Stimulated activated naive CD4-positive, alpha-beta T cell (primary cell): ENCODE results near the gene SFT2D1.
A peak's percentile ranks its signal among the peaks of the same experiment; 100 is the strongest.
"Not testable (repeated sequence)": the region's sequence is repeated elsewhere in the genome, so short reads cannot be mapped to it uniquely, and the experiment has no call there.

ENCODE experiments used
- DNase-seq, 6 experiments: peaks; one replicate each; lab custom pipeline; 2025; lab: John Stamatoyannopoulos, UW

Gene SFT2D1

GRCh38 chr6:166364456-166364855 is 22.1 kb upstream of the SFT2D1 start:
- DNase-seq, result no peak

GRCh38 chr6:166362427-166362826 is 20.1 kb upstream of the SFT2D1 start:
- not testable (repeated sequence) for DNase-seq

GRCh38 chr6:166361077-166361429 is 18.7 kb upstream of the SFT2D1 start:
- DNase-seq, result no peak

GRCh38 chr6:166360243-166361076 is 18.1 kb upstream of the SFT2D1 start:
- DNase-seq, result no peak

- DNase-seq, result no peak
Measured at GRCh38 chr6:166355552-166355951, 13.2 kb upstream of the SFT2D1 start.

GRCh38 chr6:166354965-166355364 is 12.6 kb upstream of the SFT2D1 start:
- no peak for DNase-seq

DNA sequence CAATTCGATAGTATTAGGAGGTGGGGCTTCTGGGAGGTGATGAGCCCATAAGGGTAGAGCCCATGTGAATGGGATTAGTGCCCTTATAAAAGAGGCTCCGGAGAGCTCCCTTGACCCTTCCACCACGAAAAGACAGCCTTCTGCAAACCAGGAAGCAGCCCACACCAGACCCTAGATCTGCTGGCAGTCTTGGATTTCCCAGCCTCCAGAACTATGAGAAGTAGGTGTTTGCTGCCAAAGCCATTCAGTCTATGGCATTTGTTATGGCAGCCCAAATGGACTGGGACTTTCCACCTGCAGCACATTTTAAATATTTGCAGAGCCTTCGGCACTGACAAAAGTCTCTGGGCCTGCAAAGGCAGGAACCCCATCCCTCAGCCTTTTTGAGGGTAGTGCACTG is 11.8 kb upstream of the SFT2D1 start:
- DNase-seq, result no peak

GRCh38 chr6:166353507-166353906 is 11.2 kb upstream of the SFT2D1 start:
- no peak for DNase-seq

DNA sequence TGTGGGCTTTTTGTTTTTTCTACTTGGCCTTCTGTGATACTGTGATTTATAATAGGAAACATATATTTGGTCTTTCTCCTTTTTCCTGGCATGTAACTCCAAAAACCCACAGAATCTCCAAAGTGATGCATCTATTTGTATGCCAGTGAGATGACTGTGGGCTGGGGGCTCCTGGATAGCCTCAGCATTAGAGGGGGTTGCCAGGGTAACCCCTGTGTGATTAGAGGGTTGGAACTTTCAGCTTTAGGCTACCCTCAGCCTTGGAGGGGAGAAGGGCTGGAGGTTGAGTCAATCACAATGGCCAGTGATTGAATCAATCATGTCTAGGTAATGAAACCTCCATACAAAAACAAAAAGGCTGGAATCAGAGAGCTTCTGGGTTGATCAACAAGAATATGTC is 10.6 kb upstream of the SFT2D1 start:
- no peak for DNase-seq

DNA sequence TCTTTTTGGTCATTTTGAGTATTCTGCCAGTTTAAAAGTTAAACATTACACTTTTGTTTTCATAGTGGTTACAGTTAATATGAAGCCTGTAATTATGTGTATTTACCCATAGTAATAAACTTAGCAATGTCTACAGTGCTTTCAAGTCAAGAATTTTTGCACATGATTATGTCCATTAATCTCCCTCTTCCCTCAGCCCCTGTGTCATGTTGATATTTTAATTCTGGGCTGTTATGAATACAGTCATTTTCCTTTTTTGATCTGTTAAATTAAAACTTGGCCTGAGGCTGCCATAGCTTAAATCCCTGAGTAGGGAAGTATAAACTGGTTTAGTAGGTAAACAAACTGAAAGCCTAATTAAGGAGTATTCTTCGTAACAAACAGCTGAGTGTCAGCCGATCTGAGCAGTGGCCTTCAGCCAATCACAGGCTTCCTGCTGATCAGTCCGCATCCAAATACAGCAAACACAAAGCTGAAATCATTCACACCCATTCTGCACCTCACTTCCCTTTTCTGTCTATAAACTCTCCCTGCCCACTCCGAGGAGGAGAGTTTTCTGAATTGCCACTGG is 9.5 kb upstream of the SFT2D1 start:
- no peak for DNase-seq

DNA sequence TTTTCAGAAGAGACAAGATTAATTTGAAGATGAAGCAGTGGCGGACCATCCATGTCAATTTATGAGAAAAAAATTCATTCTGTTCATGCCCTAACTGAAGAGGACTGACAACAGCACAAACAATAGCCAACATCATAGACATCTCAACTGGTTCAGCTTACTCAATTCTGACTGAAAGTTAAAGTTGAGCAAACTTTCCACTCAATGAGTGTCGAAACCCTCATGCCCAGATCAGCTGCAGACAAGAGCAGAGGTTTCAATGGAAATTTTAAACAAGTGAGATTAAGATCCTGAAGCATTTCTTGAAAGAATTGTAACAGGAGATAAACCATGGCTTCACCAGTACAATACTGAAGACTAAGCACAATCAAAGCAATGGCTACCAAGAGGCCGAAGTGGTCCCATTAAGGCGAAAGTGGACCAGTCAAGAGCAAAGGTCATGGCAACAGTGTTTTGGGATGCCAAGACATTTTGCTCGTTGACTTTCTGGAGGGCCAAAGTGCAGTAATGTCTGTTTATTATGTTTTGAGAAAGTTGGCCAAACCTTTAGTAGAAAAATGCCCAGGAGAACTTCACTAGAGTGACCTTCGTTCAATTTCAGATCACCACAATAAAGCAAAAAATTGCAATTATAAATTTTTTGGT is 6.1 kb upstream of the SFT2D1 start:
- DNase-seq, result no peak

- DNase-seq, result no peak
Measured at GRCh38 chr6:166346965-166347364, 4.6 kb upstream of the SFT2D1 start.

DNA sequence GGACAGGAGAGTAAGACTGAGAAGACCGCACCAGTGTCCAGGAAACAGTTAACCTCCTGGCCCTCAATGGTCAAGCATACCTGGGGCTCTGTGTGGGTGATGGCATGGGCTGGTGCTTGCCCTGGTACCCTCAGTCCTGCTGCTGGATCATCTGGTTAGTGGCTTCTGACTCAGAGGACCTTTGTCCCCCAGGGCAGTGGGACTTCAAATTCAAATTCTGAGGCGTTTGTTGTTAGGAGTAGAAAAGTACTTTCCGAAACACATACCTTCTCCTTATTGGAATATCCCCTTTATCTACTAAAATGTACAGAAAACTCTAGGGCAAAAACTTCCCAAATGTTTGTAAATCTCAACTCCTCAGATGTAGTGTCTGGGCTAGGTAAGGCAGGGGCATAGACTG is 4.1 kb upstream of the SFT2D1 start:
- DNase-seq, result no peak

DNA sequence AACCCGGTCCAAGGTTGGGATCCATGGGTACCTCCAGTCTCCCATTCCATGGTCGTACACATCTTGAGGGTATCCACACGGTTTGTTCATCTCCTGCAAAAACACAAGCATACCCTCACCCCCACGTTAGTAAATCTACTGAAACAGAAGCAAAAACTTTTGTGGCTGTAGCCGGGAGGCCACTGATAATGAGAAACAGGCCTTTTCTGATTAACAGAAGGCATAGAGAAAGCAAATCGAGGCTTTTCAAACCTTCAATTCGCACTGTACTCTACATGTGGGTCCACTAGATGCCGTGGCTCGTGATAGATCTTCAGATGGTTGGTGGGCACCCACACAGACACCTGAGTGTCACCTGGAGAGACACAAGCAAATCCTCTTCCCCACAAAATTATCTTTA is 3.3 kb upstream of the SFT2D1 start:
- DNase-seq, result not testable (repeated sequence)

- not testable (repeated sequence) for DNase-seq
Measured at GRCh38 chr6:166344921-166345320, 2.6 kb upstream of the SFT2D1 start.

- DNase-seq, result no peak
Measured at GRCh38 chr6:166344240-166344639, 1.9 kb upstream of the SFT2D1 start.

DNA sequence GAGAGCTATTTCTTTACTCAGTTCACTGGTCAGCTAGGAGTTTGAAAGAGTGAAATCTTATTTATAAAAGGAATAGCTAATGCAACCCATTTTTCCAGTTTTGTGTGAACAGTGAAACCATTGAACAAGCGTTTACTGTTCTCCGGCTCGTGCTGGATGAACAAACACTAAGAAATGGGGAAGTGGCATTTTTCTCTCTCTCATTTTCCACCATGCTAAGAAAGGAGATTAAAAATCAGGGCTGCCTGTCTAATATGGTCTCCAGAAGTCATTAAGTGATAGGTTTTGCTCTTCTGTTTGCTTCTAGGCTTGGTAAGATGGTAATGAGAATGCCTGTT is 774 bp upstream of the SFT2D1 start:
- DNase-seq, result no peak

DNA sequence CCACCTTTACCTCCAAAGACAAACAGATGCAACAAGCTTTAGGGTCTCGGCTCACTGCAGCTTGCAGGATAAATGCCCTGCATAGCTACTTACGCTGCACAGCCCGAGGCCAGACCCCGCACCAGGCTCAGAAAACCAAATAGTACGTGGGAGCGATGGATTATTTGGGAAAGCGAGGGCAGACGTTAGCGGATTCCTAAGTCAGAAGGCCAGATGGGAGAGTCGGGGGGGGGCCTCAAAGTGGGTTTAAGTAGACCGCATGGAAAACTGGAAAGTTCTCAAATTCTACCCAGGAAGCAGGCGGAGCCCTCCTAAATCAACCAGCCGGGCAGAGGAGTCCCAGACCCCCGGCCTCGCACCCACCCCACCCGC is 382 bp downstream of the SFT2D1 start:
- DNase-seq, result peak in 1 of 6 experiments; percentile 67

DNA sequence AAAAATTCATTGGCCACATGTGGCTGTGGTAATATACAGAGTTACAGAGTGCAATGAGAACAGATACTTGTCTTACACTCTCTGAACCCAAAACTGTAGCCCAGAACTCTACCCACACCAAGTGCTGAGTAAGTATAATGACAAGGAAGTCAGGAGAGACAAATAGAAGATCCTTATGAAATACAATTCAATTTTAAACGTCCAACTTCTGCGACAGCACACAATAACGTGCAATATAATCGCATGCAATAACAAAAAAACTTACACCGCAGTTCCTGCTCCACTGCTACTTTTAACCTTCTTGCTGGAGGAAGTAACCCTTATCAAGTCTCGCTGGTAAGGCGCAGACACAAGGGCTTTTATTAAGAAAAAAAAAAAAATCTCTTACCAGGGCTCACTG is 881 bp downstream of the SFT2D1 start:
- peak in 3 of 6 experiments; percentile 28 to 67 (median 37) for DNase-seq

DNA sequence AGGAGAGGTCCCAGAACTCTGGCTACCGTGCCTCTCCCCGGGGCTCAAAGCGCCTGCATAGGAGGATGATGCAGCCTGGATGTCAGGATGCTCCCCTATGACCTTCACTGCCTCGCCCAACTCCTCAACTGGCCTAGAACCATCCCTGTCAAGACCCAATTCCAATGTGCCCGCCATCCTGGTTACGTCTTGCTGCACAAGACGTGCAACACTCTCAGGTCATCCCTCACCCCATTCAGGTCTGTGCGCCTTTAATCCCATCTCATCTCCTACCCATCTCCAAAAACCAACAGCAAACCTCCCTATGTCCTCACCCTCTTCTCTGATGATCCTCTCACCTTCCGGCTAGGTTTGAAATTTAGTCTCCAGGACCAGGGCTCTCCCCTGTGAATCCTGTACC is 3.5 kb downstream of the SFT2D1 start:
- DNase-seq, result no peak

DNA sequence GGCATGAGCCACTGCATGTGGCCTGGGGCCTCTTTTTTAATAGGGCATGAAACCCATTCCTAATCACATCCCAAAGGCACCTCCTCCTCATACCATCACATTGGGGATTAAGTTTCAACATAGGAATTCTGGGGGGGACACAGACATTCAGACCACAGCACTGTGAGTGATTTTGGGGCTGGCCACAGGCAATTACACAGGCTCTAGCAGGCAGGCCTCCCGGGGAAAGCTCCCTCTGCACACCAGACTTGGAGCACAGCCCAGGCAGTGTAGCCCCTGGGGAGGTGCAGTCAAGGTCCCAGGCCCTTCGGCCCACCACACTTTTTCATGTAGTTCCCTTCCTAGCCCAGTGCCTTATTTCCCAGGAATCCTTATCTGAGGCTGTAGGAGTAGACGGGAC is 5.5 kb downstream of the SFT2D1 start:
- no peak for DNase-seq

DNA sequence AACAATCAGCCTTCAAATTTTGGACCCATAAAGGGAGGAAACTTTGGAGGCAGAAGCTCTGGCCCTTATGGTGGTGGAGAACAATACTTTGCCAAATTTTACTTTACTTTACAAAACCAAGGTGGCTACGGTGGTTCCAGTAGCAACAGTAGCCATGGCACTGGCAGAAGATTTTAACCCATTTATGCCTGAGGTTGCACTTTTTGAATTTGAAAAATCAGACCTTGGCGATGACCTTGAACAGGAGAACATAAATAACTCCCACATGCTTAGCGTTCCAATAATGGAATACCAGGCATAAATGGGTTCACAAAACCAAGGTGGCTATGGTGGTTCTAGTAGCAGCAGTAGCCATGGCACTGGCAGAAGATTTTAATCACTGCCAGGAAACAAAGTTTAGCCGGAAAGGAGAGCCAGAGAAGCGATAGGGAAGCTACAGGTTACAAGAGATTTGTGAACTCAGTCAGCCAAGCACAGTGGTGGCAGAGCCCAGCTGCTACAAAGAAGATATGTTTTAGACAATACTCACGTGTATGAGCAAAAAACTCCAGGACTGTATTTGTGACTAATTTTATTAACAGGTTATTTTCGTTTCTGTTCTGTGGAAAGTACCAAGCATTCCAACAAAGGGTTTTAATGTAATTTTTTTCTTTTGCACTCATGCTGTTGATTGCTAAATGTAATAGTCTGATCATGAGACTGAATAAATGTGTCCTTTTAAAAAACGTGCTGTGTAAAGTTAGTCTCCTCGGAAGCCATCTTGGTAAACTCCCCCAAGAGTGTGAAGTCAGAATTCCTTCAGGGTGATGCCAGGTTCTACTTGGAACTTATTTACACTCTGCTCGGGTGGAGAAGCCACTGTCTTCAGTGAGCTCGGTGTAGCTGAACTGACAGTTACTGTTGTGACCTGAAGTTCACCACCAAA is 6.7 kb downstream of the SFT2D1 start:
- no peak for DNase-seq
